HFF-Myc (cell line): Measurements from ENCODE around the gene MAPKAP1.

Source experiments
- DNase-seq: peaks from one replicate; pipeline ENCODE4 v3.0.0-alpha.2; 2011; ENCODE audit warnings: low read depth; ENCODE audit errors: extremely low read depth
- H3K4me3 ChIP-seq: replicated peaks from 2 replicates; pipeline ENCODE4 v1.5.1; 2011; ENCODE audit warnings: low read depth, mild to moderate bottlenecking, control low read depth, low read length
- TF ChIP-seq, protein P1 (sequence below): IDR thresholded peaks from 2 replicates; pipeline ENCODE4 v1.5.1; 2012; ENCODE audit warnings: mild to moderate bottlenecking, low read depth, low read length, control low read depth; ENCODE audit errors: missing control alignments

Gene MAPKAP1

DNA sequence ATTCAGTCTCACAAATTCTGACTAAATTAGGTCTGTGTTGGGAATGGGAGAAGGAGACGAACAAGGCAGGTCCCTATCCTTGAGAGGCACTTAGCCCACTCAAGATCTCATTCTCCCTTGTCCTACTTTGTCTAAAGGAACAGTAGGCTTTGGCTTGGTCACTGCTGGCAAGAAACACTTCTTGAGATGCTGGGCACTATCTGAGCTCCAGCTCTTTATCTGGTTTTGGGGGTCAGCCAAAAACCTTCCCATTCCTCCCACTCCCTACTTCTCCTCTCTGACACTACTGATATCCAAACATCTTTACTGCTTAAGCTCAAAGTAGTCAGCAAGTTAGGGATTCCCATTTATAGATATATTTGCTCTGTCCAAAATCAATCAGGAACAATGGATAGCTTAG, 155.2 kb downstream of the MAPKAP1 start:
- DNase-seq, result no peak
- H3K4me3 ChIP-seq, result no peak overlapping the region
- TF ChIP-seq, protein P1, sequence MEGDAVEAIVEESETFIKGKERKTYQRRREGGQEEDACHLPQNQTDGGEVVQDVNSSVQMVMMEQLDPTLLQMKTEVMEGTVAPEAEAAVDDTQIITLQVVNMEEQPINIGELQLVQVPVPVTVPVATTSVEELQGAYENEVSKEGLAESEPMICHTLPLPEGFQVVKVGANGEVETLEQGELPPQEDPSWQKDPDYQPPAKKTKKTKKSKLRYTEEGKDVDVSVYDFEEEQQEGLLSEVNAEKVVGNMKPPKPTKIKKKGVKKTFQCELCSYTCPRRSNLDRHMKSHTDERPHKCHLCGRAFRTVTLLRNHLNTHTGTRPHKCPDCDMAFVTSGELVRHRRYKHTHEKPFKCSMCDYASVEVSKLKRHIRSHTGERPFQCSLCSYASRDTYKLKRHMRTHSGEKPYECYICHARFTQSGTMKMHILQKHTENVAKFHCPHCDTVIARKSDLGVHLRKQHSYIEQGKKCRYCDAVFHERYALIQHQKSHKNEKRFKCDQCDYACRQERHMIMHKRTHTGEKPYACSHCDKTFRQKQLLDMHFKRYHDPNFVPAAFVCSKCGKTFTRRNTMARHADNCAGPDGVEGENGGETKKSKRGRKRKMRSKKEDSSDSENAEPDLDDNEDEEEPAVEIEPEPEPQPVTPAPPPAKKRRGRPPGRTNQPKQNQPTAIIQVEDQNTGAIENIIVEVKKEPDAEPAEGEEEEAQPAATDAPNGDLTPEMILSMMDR, result no peak

DNA sequence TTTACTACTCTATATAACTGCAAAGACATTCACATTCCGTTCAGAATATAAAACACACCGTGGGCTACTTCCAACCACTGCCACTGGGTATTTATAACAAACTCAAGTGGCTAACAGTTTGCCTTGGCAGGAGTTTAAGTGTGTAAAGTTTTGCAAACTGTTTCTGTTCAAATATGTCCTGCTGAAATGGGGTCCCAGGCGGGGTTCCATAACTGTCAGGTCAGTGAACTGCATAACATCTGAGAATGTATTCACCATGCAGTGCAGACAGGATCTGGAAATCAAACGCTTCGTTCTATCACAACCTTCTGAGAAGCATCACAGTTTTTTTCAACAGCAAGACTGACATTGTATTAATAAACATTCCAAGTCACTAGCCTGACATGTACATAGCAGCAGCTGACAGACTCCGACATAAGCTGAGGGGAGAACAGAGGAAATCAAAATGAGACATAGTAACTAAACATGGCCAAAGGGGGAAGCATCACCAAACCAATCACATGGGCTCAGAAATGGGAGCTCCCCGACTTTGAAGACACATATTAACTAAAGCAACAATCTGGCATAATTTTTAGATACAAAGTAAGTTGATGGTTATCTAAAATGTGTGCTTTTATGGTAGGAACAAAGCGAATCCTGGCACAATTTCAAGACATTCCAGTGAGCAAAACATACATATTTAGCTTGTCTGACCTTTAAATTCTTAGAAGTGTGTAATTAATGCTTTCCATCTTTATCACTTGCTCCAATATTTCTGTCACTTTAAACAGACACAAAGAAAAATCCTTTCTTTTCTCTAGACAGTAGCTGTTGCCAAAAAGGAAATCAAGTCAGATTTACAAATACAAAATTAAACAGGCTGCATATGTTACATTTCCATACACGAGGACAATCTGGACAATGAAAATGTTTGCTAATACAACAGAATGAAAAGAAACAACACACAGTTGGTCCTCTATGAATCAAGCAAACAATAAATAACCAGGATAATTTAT, 156.8 kb downstream of the MAPKAP1 start:
- DNase-seq, result no peak
- TF ChIP-seq, protein P1, result no peak
- no peak overlapping the region for H3K4me3 ChIP-seq

DNA sequence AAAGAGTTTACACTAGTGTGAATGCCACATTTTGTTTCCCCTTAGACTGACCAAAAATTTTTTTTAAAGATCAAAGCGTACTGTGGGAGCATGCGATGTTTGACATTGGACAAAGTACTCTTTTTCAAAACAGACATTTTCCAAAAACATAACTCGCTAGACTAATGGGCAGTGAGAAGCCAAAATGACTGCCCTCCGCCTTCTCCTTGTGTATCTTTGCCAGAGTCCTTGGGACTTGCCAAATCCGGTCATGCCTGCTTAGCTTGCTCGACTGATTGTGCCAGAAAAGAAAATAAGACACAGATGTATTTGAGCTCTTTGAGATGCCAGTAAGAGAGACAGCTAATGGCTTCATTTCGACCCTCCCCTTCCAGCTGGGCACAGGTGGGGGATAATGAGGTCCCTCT, 157.5 kb downstream of the MAPKAP1 start:
- no peak for DNase-seq
- H3K4me3 ChIP-seq, result no peak overlapping the region
- TF ChIP-seq, protein P1, result no peak

DNA sequence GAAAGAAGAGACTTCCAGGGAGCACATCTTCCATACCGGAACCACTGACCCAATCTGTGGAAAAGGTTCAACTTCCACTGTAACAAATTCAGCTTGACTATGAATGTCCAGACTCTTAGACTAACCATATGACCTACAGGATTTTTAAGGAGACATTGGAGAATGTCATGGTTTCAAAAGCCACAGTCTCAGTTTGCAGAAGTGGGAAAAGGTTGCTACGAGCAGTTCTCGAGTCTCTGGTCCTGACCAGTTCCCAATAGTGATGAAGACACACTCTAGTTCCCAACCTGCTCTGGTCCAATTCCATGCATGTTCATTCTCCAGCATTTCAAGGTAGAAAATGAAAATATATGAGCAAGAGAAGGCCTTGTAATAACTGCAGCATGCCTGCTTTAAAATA, 158.0 kb downstream of the MAPKAP1 start:
- DNase-seq, result no peak
- TF ChIP-seq, protein P1, result no peak
- no peak overlapping the region for H3K4me3 ChIP-seq

DNA sequence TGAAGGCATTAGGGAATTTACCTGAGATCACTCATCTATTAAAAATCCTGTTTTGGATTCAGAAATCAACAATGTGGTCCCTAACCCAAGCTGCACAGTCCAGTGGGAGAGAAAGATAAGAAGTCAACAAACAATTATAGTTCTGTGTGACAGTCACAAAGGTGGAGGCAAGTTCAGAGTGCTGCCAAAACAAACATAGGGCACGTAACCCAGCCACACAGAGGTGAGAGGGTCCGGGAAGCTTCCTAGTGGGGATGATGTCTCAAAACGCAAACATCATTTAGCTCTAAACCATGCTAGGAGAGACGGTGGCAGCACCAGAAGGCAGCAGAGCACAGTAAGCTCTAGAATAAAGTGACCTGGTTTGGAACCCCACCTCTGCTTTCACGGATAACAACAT, 158.9 kb downstream of the MAPKAP1 start:
- TF ChIP-seq, protein P1, result no peak
- DNase-seq, result no peak
- H3K4me3 ChIP-seq, result no peak overlapping the region

DNA sequence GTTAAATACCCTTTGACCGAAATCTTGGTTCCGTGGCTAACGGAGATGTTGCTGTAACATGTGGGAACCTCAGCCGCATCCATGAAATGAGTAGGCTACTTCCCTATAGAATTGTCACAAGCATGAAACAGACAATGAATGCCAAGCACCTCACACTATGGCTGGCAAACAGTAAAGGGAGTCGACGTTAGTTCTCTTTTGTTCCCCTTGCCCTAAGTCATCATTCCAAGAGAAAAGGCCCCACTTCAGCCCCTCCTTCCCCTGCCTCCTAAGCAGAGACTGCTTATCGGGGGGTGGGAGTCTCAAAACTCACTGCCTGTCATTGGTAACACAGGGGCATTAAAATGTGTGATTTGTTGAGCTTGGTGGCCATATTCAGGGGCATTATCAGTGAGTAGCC, 159.6 kb downstream of the MAPKAP1 start:
- no peak overlapping the region for H3K4me3 ChIP-seq
- DNase-seq, result no peak
- TF ChIP-seq, protein P1, result no peak
